Activated effector memory CD4-positive, alpha-beta T cell treated with Interleukin-2 at 50 U/mL for 16 hours (primary cell): Measurements from ENCODE around the gene HAUS2.
"Not testable (repeated sequence)": the region's sequence is repeated elsewhere in the genome, so short reads cannot be mapped to it uniquely, and the experiment has no call there.

Source experiments
- DNase-seq: peaks from one replicate; pipeline ENCODE4 v3.0.0-alpha.2; 2020

HAUS2 gene

GRCh38 chr15:42576040-42576594, 27.5 kb downstream of the HAUS2 start:
- DNase-seq: no peak

GRCh38 chr15:42576776-42577175, 28.1 kb downstream of the HAUS2 start:
- DNase-seq: no peak

- no peak for DNase-seq
These were observed 28.9 kb downstream of the HAUS2 start for GRCh38 chr15:42577514-42578031.

- DNase-seq: no peak
These were observed 30.4 kb downstream of the HAUS2 start for GRCh38 chr15:42578984-42579537.

GRCh38 chr15:42581272-42581730, 32.7 kb downstream of the HAUS2 start:
- peak; percentile 75 for DNase-seq

- DNase-seq: no peak
These were observed 34.1 kb downstream of the HAUS2 start for GRCh38 chr15:42582569-42583375.

- DNase-seq: no peak
These were observed 35.6 kb downstream of the HAUS2 start for GRCh38 chr15:42584031-42584765.

GRCh38 chr15:42590619-42591237, 42.1 kb downstream of the HAUS2 start:
- no peak for DNase-seq

GRCh38 chr15:42591238-42591934, 42.7 kb downstream of the HAUS2 start:
- DNase-seq: no peak

- no peak for DNase-seq
These were observed 44.1 kb downstream of the HAUS2 start for GRCh38 chr15:42592716-42593115.

- no peak for DNase-seq
These were observed 44.5 kb downstream of the HAUS2 start for GRCh38 chr15:42593143-42593542.

GRCh38 chr15:42594095-42594494, 45.5 kb downstream of the HAUS2 start:
- no peak for DNase-seq

GRCh38 chr15:42595626-42596240, 47.1 kb downstream of the HAUS2 start:
- DNase-seq: no peak

GRCh38 chr15:42601316-42601715, 52.7 kb downstream of the HAUS2 start:
- DNase-seq: not testable (repeated sequence)

GRCh38 chr15:42602501-42602900, 53.9 kb downstream of the HAUS2 start:
- no peak for DNase-seq

- DNase-seq: no peak
These were observed 55.3 kb downstream of the HAUS2 start for GRCh38 chr15:42603978-42604377.

GRCh38 chr15:42604894-42605744, 56.5 kb downstream of the HAUS2 start:
- no peak for DNase-seq

- DNase-seq: no peak
These were observed 57.2 kb downstream of the HAUS2 start for GRCh38 chr15:42605796-42606195.

- peak; percentile 13 for DNase-seq
These were observed 59.5 kb downstream of the HAUS2 start for GRCh38 chr15:42608110-42608531.

- DNase-seq: no peak
These were observed 60.3 kb downstream of the HAUS2 start for GRCh38 chr15:42608752-42609488.
